Left ventricle myocardium inferior (tissue), 1 donor: Measurements from ENCODE around the gene PARD3. TPM values are rescaled to one million over a fixed set of nuclear protein-coding genes. Genes with fewer than 3 reads are reported as not detected.
A peak's percentile ranks its signal among the peaks of the same experiment; 100 is the strongest.

Experiments used
- DNase-seq: peaks from one replicate; pipeline ENCODE4 v3.0.0-alpha.2; 2020
- H3K27ac ChIP-seq: fragments of 200-600 bp; replicated peaks from 2 replicates; pipeline ENCODE4 v1.8.0; 2021
- H3K27me3 ChIP-seq: fragments of 200-600 bp; 2 replicates; pipeline ENCODE4 v1.8.0; 2021; ENCODE audit warnings: low read depth
- H3K36me3 ChIP-seq: fragments of 200-600 bp; 2 replicates; pipeline ENCODE4 v1.8.0; 2021
- H3K4me1 ChIP-seq: fragments of 200-600 bp; 2 replicates; pipeline ENCODE4 v1.8.0; 2021
- H3K4me3 ChIP-seq: fragments of 200-600 bp; 2 replicates; pipeline ENCODE4 v1.8.0; 2021; ENCODE audit warnings: mild to moderate bottlenecking, moderate library complexity
- H3K9me3 ChIP-seq: fragments of 200-600 bp; replicated peaks from 2 replicates; pipeline ENCODE4 v1.8.0; 2021
- intact Hi-C: fragments of 100-400 bp; cut with micrococcal nuclease; formaldehyde crosslinking; loops from one replicate; pipeline ENCODE4 v1.11.0; 2022
- total RNA-seq: library from RNA; stranded (reverse); fragmentation: NEBNext Ultra II Directional; extraction: Animal tissue kit (Norgen Biotek cat#: 25700); gene quantifications from one replicate; pipeline ENCODE4 v1.2.1, GENCODE V29; 2021
- TF ChIP-seq, protein P1 (sequence below): fragments of 200-600 bp; IDR thresholded peaks from 2 replicates; pipeline ENCODE4 v1.8.0; 2021; ENCODE audit warnings: antibody characterized with exemption, mild to moderate bottlenecking, borderline replicate concordance
- donor health status: DM: no; HTN: yes; CAD: no; lungs with severe emphysema.

The PARD3 gene
- total RNA-seq, 1 donor from 2014 or later, result 29.6 TPM

DNA sequence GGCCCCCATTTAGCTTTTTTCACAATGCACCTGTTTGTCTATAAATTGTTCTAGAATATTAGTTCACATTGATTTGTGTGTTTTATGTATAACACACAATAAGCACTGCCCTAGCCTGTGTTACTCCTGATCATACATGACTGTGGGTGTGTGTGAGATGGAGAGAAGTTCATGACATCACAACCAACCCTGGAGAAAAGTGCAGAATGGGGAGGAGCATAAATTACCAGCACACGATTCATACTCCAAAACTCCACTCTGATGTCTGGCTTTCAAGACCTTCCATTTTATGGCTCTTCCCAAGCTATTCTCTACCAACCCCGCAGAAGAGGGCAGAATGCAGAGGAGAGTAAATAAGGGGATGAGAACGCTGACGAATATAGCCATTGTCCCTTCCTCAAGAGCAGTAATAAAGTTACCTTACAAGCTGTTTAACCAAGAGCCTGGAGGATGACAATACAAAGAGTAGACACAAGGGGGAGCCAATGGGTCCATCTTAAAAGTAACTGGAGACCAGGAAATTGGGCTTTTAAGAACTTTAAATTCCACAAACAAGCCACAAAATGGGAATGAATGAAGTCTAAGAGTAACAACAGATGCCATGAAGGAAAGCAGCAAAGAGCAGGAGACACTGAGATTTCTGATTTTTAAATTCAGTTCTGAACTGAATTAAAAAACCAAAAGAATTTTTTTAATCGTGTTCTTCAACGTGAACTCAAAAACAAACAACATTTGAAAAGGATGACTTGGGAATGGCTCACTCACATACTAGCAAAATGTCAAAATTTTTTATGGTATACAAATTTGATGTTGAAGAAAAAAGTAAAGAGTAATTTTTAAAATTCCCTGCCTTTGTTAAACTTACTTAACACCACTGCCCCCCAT lies 159.6 kb downstream of the PARD3 start:
- no peaks in the 10 kb centered on the region for H3K36me3 ChIP-seq
- TF ChIP-seq, protein P1, sequence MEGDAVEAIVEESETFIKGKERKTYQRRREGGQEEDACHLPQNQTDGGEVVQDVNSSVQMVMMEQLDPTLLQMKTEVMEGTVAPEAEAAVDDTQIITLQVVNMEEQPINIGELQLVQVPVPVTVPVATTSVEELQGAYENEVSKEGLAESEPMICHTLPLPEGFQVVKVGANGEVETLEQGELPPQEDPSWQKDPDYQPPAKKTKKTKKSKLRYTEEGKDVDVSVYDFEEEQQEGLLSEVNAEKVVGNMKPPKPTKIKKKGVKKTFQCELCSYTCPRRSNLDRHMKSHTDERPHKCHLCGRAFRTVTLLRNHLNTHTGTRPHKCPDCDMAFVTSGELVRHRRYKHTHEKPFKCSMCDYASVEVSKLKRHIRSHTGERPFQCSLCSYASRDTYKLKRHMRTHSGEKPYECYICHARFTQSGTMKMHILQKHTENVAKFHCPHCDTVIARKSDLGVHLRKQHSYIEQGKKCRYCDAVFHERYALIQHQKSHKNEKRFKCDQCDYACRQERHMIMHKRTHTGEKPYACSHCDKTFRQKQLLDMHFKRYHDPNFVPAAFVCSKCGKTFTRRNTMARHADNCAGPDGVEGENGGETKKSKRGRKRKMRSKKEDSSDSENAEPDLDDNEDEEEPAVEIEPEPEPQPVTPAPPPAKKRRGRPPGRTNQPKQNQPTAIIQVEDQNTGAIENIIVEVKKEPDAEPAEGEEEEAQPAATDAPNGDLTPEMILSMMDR, result peak; percentile 76
- intact Hi-C loops, result no loop called here
- no peaks in the 10 kb centered on the region for H3K9me3 ChIP-seq
- no peak overlapping the region for H3K4me3 ChIP-seq
- H3K27me3 ChIP-seq, result no peaks in the 10 kb centered on the region
- no peak overlapping the region for H3K27ac ChIP-seq
- H3K4me1 ChIP-seq, result peaks cover 50% of the 10 kb centered on the region
- DNase-seq, result no peak

- H3K4me1 ChIP-seq, result peaks cover 47% of the 10 kb centered on the region
- no peaks in the 10 kb centered on the region for H3K27me3 ChIP-seq
- TF ChIP-seq, protein P1, result no peak
- no peak overlapping the region for H3K27ac ChIP-seq
- intact Hi-C loops, result no loop called here
- H3K36me3 ChIP-seq, result no peaks in the 10 kb centered on the region
- DNase-seq, result no peak
- no peak overlapping the region for H3K4me3 ChIP-seq
- H3K9me3 ChIP-seq, result no peaks in the 10 kb centered on the region
Measured at GRCh38 chr10:34654211-34654610, 160.9 kb downstream of the PARD3 start.

GRCh38 chr10:34653530-34653929 lies 161.6 kb downstream of the PARD3 start:
- H3K36me3 ChIP-seq, result no peaks in the 10 kb centered on the region
- H3K4me1 ChIP-seq, result peaks cover 42% of the 10 kb centered on the region
- TF ChIP-seq, protein P1, result no peak
- H3K27ac ChIP-seq, result no peak overlapping the region
- H3K27me3 ChIP-seq, result no peaks in the 10 kb centered on the region
- DNase-seq, result no peak
- H3K4me3 ChIP-seq, result no peak overlapping the region
- H3K9me3 ChIP-seq, result no peaks in the 10 kb centered on the region
- intact Hi-C loops, result no loop called here

DNA sequence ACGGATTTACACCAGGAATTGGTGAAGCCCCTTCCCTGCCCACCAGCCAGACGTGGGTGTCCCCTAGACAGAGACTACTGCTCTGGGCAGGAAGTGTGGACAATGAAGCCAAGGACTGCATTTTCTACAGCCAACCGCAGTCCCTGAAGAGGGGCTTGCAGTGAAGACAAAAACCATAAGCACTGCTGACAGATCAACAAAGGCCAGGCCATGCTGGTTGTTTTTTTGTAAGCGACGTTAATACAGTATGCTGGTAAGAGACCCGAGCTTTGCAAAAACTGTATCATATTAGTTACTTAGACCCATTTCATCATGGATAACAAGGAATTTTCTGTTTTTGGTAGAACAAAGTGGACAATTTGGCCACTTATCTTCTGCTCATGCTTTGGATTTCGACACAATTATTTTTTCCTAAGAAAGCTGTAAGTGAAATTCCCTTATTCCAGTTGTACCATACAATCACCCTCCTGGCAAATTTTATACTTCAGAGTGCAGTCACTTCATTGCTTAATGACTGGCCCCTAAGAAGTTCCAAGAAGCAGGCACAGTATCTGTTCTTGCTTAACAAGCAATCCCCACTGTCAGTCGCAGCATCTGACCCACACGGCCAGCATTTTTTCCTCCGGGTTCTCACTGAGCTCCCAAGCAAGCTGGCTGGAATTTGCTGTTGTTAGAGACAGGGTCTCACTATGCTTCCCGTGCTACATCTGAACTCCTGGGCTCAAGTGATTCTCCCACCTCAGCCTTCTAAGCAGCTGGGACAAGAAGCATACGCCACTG lies 163.5 kb downstream of the PARD3 start:
- intact Hi-C loops, result no loop called here
- no peaks in the 10 kb centered on the region for H3K9me3 ChIP-seq
- H3K27ac ChIP-seq, result peak overlapping the region; percentile 21
- no peaks in the 10 kb centered on the region for H3K27me3 ChIP-seq
- TF ChIP-seq, protein P1, result no peak
- H3K4me3 ChIP-seq, result no peak overlapping the region
- H3K4me1 ChIP-seq, result peaks cover 58% of the 10 kb centered on the region
- DNase-seq, result no peak
- no peaks in the 10 kb centered on the region for H3K36me3 ChIP-seq

GRCh38 chr10:34650156-34650555 lies 164.9 kb downstream of the PARD3 start:
- Histone ChIP-seq H3K27ac (no peak overlapping the region), H3K4me3 (no peak overlapping the region), H3K4me1 (peaks cover 65% of the 10 kb centered on the region), H3K9me3 (no peaks in the 10 kb centered on the region), H3K27me3 (no peaks in the 10 kb centered on the region), H3K36me3 (no peaks in the 10 kb centered on the region)
- TF ChIP-seq, protein P1, result no peak
- DNase-seq, result no peak
- intact Hi-C loops, result no loop called here
